Skeletal muscle tissue (tissue), 4 donors: ENCODE measurements around the gene SOCS4. TPM values are rescaled to one million over a fixed set of nuclear protein-coding genes. Genes with fewer than 3 reads are reported as not detected.
"Not testable (repeated sequence)": the region's sequence is repeated elsewhere in the genome, so short reads cannot be mapped to it uniquely, and the experiment has no call there.

Experiments used
- H3K27ac ChIP-seq: one replicate; pipeline ENCODE4 v1.7.0; 2013; ENCODE audit warnings: mild to moderate bottlenecking, low read depth, low read length, inconsistent platforms
- H3K27me3 ChIP-seq, 3 donors: one replicate each; pipeline ENCODE4 v1.7.0; 2013; ENCODE audit warnings: low read length in 3 of 3; ENCODE audit not compliant: control insufficient read depth in 3 of 3, insufficient read depth in 3 of 3
- H3K36me3 ChIP-seq, 3 donors: one replicate each; pipeline ENCODE4 v1.7.0; 2013; ENCODE audit warnings: low read length in 3 of 3; ENCODE audit not compliant: control insufficient read depth in 3 of 3, insufficient read depth in 3 of 3
- H3K4me1 ChIP-seq, 3 donors: one replicate each; pipeline ENCODE4 v1.7.0; 2013; ENCODE audit warnings: low read length in 3 of 3, mild to moderate bottlenecking in 3 of 3; ENCODE audit not compliant: control insufficient read depth in 3 of 3, insufficient read depth in 3 of 3
- H3K4me3 ChIP-seq, 3 donors: one replicate each; pipeline ENCODE4 v1.7.0; 2013; ENCODE audit warnings: low read length in 3 of 3
- H3K9ac ChIP-seq, 3 donors: one replicate each; pipeline ENCODE4 v1.7.0; 2013; ENCODE audit warnings: low read length in 3 of 3, mild to moderate bottlenecking in 3 of 3, moderate library complexity in 2 of 3, low read depth in 1 of 3
- H3K9me3 ChIP-seq, 3 donors: one replicate each; pipeline ENCODE4 v1.7.0; 2013; ENCODE audit warnings: low read length in 3 of 3; ENCODE audit not compliant: control insufficient read depth in 3 of 3
- total RNA-seq: library from RNA; depleted of rRNA; stranded (reverse); fragments of >200 nt; gene quantifications from one replicate; pipeline ENCODE4 v1.2.3, GENCODE V29; 2014
- donor health status: Osteomylitis.

SOCS4 gene
- total RNA-seq: 9.4 TPM

GRCh38 chr14:55026793-55027561, at the start of gene SOCS4, which contains the start of gene WDHD1:
Gene SOCS4 (plus strand): TSS chr14:55027236. CDS start chr14:55043042, 15,806 bp downstream.
Gene WDHD1 (minus strand): TSS chr14:55027099. CDS start chr14:55026787, 312 bp downstream.
- no peaks in the 10 kb centered on the region for H3K9me3 ChIP-seq
- no peaks in the 10 kb centered on the region for H3K36me3 ChIP-seq
- peaks cover 4 to 23% (median 18%) of the 10 kb centered on the region in 3 donors for H3K4me1 ChIP-seq
- H3K27ac ChIP-seq: peak within 1 kb of the TSS; percentile 86
- peak within 1 kb of the TSS; percentile 81 to 89 (median 82) for H3K9ac ChIP-seq
- H3K27me3 ChIP-seq: no peaks in the 10 kb centered on the region
- peak within 1 kb of the TSS; percentile 95 to 99 (median 96) for H3K4me3 ChIP-seq

- no peak overlapping the region for H3K27ac ChIP-seq
- no peak overlapping the region for H3K4me3 ChIP-seq
- no peaks in the 10 kb centered on the region for H3K4me1 ChIP-seq
- no peaks in the 10 kb centered on the region for H3K36me3 ChIP-seq
- no peaks in the 10 kb centered on the region for H3K9me3 ChIP-seq
- H3K27me3 ChIP-seq: no peaks in the 10 kb centered on the region
- H3K9ac ChIP-seq: no peak overlapping the region
These were observed 48.0 kb upstream of the SOCS4 start for GRCh38 chr14:54979039-54979438.

- H3K4me1 ChIP-seq: no peaks in the 10 kb centered on the region
- H3K9ac ChIP-seq: no peak overlapping the region
- H3K27me3 ChIP-seq: no peaks in the 10 kb centered on the region
- no peak overlapping the region for H3K27ac ChIP-seq
- no peaks in the 10 kb centered on the region for H3K9me3 ChIP-seq
- no peak overlapping the region for H3K4me3 ChIP-seq
- no peaks in the 10 kb centered on the region for H3K36me3 ChIP-seq
These were observed 45.3 kb upstream of the SOCS4 start for GRCh38 chr14:54981698-54982097.

GRCh38 chr14:54985156-54985555, 41.9 kb upstream of the SOCS4 start:
- H3K27ac ChIP-seq: no peak overlapping the region
- H3K9ac ChIP-seq: no peak overlapping the region
- H3K36me3 ChIP-seq: no peaks in the 10 kb centered on the region
- H3K27me3 ChIP-seq: no peaks in the 10 kb centered on the region
- no peaks in the 10 kb centered on the region for H3K4me1 ChIP-seq
- no peaks in the 10 kb centered on the region for H3K9me3 ChIP-seq
- H3K4me3 ChIP-seq: no peak overlapping the region

- Histone ChIP-seq H3K9ac (no peak overlapping the region), H3K27me3 (no peaks in the 10 kb centered on the region), H3K27ac (no peak overlapping the region), H3K4me1 (no peaks in the 10 kb centered on the region), H3K9me3 (no peaks in the 10 kb centered on the region), H3K4me3 (no peak overlapping the region), H3K36me3 (peaks cover 0 to 4% (median 0%) of the 10 kb centered on the region in 3 donors)
These were observed 26.7 kb upstream of the SOCS4 start for GRCh38 chr14:55000381-55000780.

GRCh38 chr14:55005071-55005470, 22.0 kb upstream of the SOCS4 start:
- Histone ChIP-seq H3K36me3 (peaks cover 0 to 4% (median 1%) of the 10 kb centered on the region in 3 donors), H3K9ac (no peak overlapping the region), H3K4me1 (no peaks in the 10 kb centered on the region)

GRCh38 chr14:55015006-55015405, 12.0 kb upstream of the SOCS4 start:
- Histone ChIP-seq H3K27me3 (no peaks in the 10 kb centered on the region), H3K27ac (no peak overlapping the region), H3K36me3 (no peaks in the 10 kb centered on the region), H3K9me3 (no peaks in the 10 kb centered on the region), H3K4me3 (no peak overlapping the region), H3K9ac (no peak overlapping the region), H3K4me1 (no peaks in the 10 kb centered on the region)

More at GRCh38 chr14:55005071-55005470, 22.0 kb upstream of the SOCS4 start:
- no peaks in the 10 kb centered on the region for H3K27me3 ChIP-seq
- H3K27ac ChIP-seq: no peak overlapping the region
- H3K9me3 ChIP-seq: no peaks in the 10 kb centered on the region
- H3K4me3 ChIP-seq: no peak overlapping the region

GRCh38 chr14:55019968-55020554, 7.0 kb upstream of the SOCS4 start:
- H3K27ac ChIP-seq: no peak overlapping the region
- H3K27me3 ChIP-seq: no peaks in the 10 kb centered on the region
- H3K9ac ChIP-seq: no peak overlapping the region
- no peak overlapping the region for H3K4me3 ChIP-seq
- no peaks in the 10 kb centered on the region for H3K4me1 ChIP-seq
- H3K36me3 ChIP-seq: no peaks in the 10 kb centered on the region
- no peaks in the 10 kb centered on the region for H3K9me3 ChIP-seq

GRCh38 chr14:55024365-55024764, 2.7 kb upstream of the SOCS4 start:
- H3K4me3 ChIP-seq, H3K27ac ChIP-seq: not testable (repeated sequence)

GRCh38 chr14:55025948-55026347, 1.1 kb upstream of the SOCS4 start:
- Histone ChIP-seq H3K9me3 (no peaks in the 10 kb centered on the region), H3K27me3 (no peaks in the 10 kb centered on the region), H3K36me3 (no peaks in the 10 kb centered on the region), H3K9ac (peak overlapping the region; percentile 76 to 89 (median 81)), H3K27ac (no peak overlapping the region), H3K4me1 (peaks cover 4 to 23% (median 18%) of the 10 kb centered on the region in 3 donors), H3K4me3 (peak overlapping the region in 2 of 3 donors; percentile 95 to 99)

More at GRCh38 chr14:55024365-55024764, 2.7 kb upstream of the SOCS4 start:
- peaks cover 4 to 23% (median 18%) of the 10 kb centered on the region in 3 donors for H3K4me1 ChIP-seq
- not testable (repeated sequence) for H3K36me3 ChIP-seq, H3K9me3 ChIP-seq, H3K9ac ChIP-seq, H3K27me3 ChIP-seq
